Activated T-helper 1 cell treated with anti-CD3 and anti-CD28 coated beads, Interleukin-12 subunit alpha, Interleukin-12 subunit beta, Interleukin-2, Interleukin-4 antibody, amounts not matched to agents 30 ng/mL and 10 ng/mL and 1 ng/mL, durations not matched to agents 14 hours and 24 hours and 36 hours (primary cell): Measurements from ENCODE around the gene HTT. TPM values are rescaled to one million over a fixed set of nuclear protein-coding genes. Genes with fewer than 3 reads are reported as not detected.

Experiments
- DNase-seq: peaks from one replicate; pipeline ENCODE4 v3.0.0; 2021; ENCODE audit warnings: low spot score
- H3K27ac Mint-ChIP-seq: one replicate; pipeline ENCODE4 v1.8.0; 2021; ENCODE audit warnings: mild to moderate bottlenecking, mixed read lengths
- H3K27me3 Mint-ChIP-seq: one replicate; pipeline ENCODE4 v1.8.0; 2022; ENCODE audit warnings: mild to moderate bottlenecking, moderate library complexity, mixed read lengths; ENCODE audit not compliant: insufficient read depth
- H3K36me3 Mint-ChIP-seq: one replicate; pipeline ENCODE4 v1.8.0; 2021; ENCODE audit warnings: low read depth, mixed read lengths
- H3K4me1 Mint-ChIP-seq: one replicate; pipeline ENCODE4 v1.8.0; 2021; ENCODE audit warnings: low read depth, mixed read lengths
- H3K4me3 Mint-ChIP-seq: one replicate; pipeline ENCODE4 v1.8.0; 2021; ENCODE audit warnings: mild to moderate bottlenecking, moderate library complexity, mixed read lengths
- H3K9me3 Mint-ChIP-seq: one replicate; pipeline ENCODE4 v1.8.0; 2021; ENCODE audit warnings: mixed read lengths
- intact Hi-C: fragments of 100-400 bp; cut with micrococcal nuclease; formaldehyde crosslinking; loops from one replicate; pipeline ENCODE4 v1.15.1; 2024
- total RNA-seq: library from RNA; stranded (reverse); gene quantifications from 2 replicates; pipeline ENCODE4 v1.2.3, GENCODE V29; 2022

HTT gene
- 65.9 and 66.9 TPM in 2 replicates for total RNA-seq

GRCh38 chr4:3074078-3074845, at the start of gene HTT, which contains the start of gene HTT-AS:
HTT (plus strand) TSS chr4:3074681; CDS start chr4:3074826, 145 bp downstream.
HTT-AS (minus strand) TSS chr4:3074538.
- H3K9me3 Mint-ChIP-seq: no peaks in the 10 kb centered on the region
- H3K27ac Mint-ChIP-seq: peak within 1 kb of the TSS; percentile 90
- H3K4me1 Mint-ChIP-seq: peaks cover 28% of the 10 kb centered on the region
- H3K36me3 Mint-ChIP-seq: peaks cover 6% of the 10 kb centered on the region
- intact Hi-C loops: loop anchor here (1.0 to 10.0 kb wide), 13 partner anchors 11 to 1493 kb away; partner anchors contain the start of genes CFAP99, FAM53A, GRK4 and HAUS3
- peak within 1 kb of the TSS; percentile 89 for H3K4me3 Mint-ChIP-seq
- H3K27me3 Mint-ChIP-seq: no peaks in the 10 kb centered on the region
- peak; percentile 90 for DNase-seq

GRCh38 chr4:3025881-3026280, 48.6 kb upstream of the HTT start:
- no peak for DNase-seq
- H3K27ac Mint-ChIP-seq: no peak overlapping the region
- H3K9me3 Mint-ChIP-seq: peaks cover 4% of the 10 kb centered on the region
- peaks cover 6% of the 10 kb centered on the region for H3K27me3 Mint-ChIP-seq
- intact Hi-C loops: no loop called here
- no peaks in the 10 kb centered on the region for H3K36me3 Mint-ChIP-seq
- no peaks in the 10 kb centered on the region for H3K4me1 Mint-ChIP-seq
- no peak overlapping the region for H3K4me3 Mint-ChIP-seq

GRCh38 chr4:3026540-3026939, 47.9 kb upstream of the HTT start:
- H3K36me3 Mint-ChIP-seq: no peaks in the 10 kb centered on the region
- peaks cover 4% of the 10 kb centered on the region for H3K9me3 Mint-ChIP-seq
- no peak overlapping the region for H3K4me3 Mint-ChIP-seq
- H3K27ac Mint-ChIP-seq: no peak overlapping the region
- H3K4me1 Mint-ChIP-seq: no peaks in the 10 kb centered on the region
- peaks cover 9% of the 10 kb centered on the region for H3K27me3 Mint-ChIP-seq
- intact Hi-C loops: no loop called here
- DNase-seq: no peak

- Mint-ChIP-seq H3K36me3 (no peaks in the 10 kb centered on the region), H3K9me3 (no peaks in the 10 kb centered on the region), H3K27me3 (peaks cover 15% of the 10 kb centered on the region), H3K4me1 (no peaks in the 10 kb centered on the region), H3K4me3 (no peak overlapping the region), H3K27ac (no peak overlapping the region)
- DNase-seq: no peak
- intact Hi-C loops: no loop called here
Observed at GRCh38 chr4:3029464-3029863, 45.0 kb upstream of the HTT start.

- Mint-ChIP-seq H3K9me3 (no peaks in the 10 kb centered on the region), H3K4me1 (no peaks in the 10 kb centered on the region), H3K36me3 (no peaks in the 10 kb centered on the region), H3K27ac (no peak overlapping the region), H3K27me3 (peaks cover 17% of the 10 kb centered on the region), H3K4me3 (no peak overlapping the region)
- intact Hi-C loops: no loop called here
- no peak for DNase-seq
Observed at GRCh38 chr4:3030566-3031356, 43.7 kb upstream of the HTT start.

- Mint-ChIP-seq H3K4me3 (no peak overlapping the region), H3K36me3 (no peaks in the 10 kb centered on the region), H3K27me3 (peaks cover 19% of the 10 kb centered on the region), H3K27ac (no peak overlapping the region), H3K9me3 (no peaks in the 10 kb centered on the region), H3K4me1 (no peaks in the 10 kb centered on the region)
- intact Hi-C loops: no loop called here
- DNase-seq: no peak
Observed at GRCh38 chr4:3031357-3032082, 43.0 kb upstream of the HTT start.

GRCh38 chr4:3034231-3034630, 40.2 kb upstream of the HTT start:
- Mint-ChIP-seq H3K27ac (no peak overlapping the region), H3K4me1 (peaks cover 17% of the 10 kb centered on the region), H3K27me3 (peaks cover 30% of the 10 kb centered on the region), H3K9me3 (no peaks in the 10 kb centered on the region), H3K36me3 (no peaks in the 10 kb centered on the region), H3K4me3 (no peak overlapping the region)
- intact Hi-C loops: no loop called here
- no peak for DNase-seq

- peaks cover 32% of the 10 kb centered on the region for H3K27me3 Mint-ChIP-seq
- intact Hi-C loops: no loop called here
- no peaks in the 10 kb centered on the region for H3K36me3 Mint-ChIP-seq
- H3K4me3 Mint-ChIP-seq: no peak overlapping the region
- peaks cover 17% of the 10 kb centered on the region for H3K4me1 Mint-ChIP-seq
- no peak overlapping the region for H3K27ac Mint-ChIP-seq
- H3K9me3 Mint-ChIP-seq: no peaks in the 10 kb centered on the region
- DNase-seq: no peak
Observed at GRCh38 chr4:3035249-3035648, 39.2 kb upstream of the HTT start.

- Mint-ChIP-seq H3K27me3 (peaks cover 32% of the 10 kb centered on the region), H3K9me3 (no peaks in the 10 kb centered on the region)
- intact Hi-C loops: no loop called here
Observed at GRCh38 chr4:3035674-3036073, 38.8 kb upstream of the HTT start.

GRCh38 chr4:3036131-3036952, 38.1 kb upstream of the HTT start:
- intact Hi-C loops: no loop called here

More at GRCh38 chr4:3035674-3036073, 38.8 kb upstream of the HTT start:
- Mint-ChIP-seq H3K4me3 (no peak overlapping the region), H3K36me3 (no peaks in the 10 kb centered on the region), H3K27ac (no peak overlapping the region), H3K4me1 (peaks cover 17% of the 10 kb centered on the region)
- no peak for DNase-seq

GRCh38 chr4:3037957-3038461, 36.5 kb upstream of the HTT start:
- H3K4me3 Mint-ChIP-seq: peak overlapping the region; percentile 57
- peaks cover 28% of the 10 kb centered on the region for H3K27me3 Mint-ChIP-seq
- peak; percentile 6 for DNase-seq
- peaks cover 34% of the 10 kb centered on the region for H3K4me1 Mint-ChIP-seq
- no peaks in the 10 kb centered on the region for H3K36me3 Mint-ChIP-seq
- peak overlapping the region; percentile 18 for H3K27ac Mint-ChIP-seq
- H3K9me3 Mint-ChIP-seq: no peaks in the 10 kb centered on the region
- intact Hi-C loops: loop anchor here (1.0 kb wide), 5 partner anchors 9 to 274 kb away; no protein-coding TSS in a partner anchor

More at GRCh38 chr4:3036131-3036952, 38.1 kb upstream of the HTT start:
- Mint-ChIP-seq H3K9me3 (no peaks in the 10 kb centered on the region), H3K27me3 (peaks cover 31% of the 10 kb centered on the region), H3K4me3 (no peak overlapping the region), H3K4me1 (peaks cover 19% of the 10 kb centered on the region), H3K27ac (no peak overlapping the region), H3K36me3 (no peaks in the 10 kb centered on the region)
- DNase-seq: no peak
